Measurements from ENCODE around the gene CREBBP.

- no peak for TF ChIP-seq EZH2 (IDR thresholded peaks at IDR 0.05; ENCODE audit: low read depth, unreplicated experiment)
- TF ChIP-seq CTCF (conservative IDR thresholded peaks at IDR 0.05; ENCODE audit: low read depth in 2 of 2), result no peak
These were observed 8.5 kb upstream of the CREBBP start for GRCh38 chr16:3889059-3889458.
